ENCODE results near the gene MUC2. TPM values are rescaled to one million over a fixed set of nuclear protein-coding genes. Genes with fewer than 3 reads are reported as not detected.

The MUC2 gene
- total RNA-seq, 1 experiment from 2014 or later: not detected

DNA sequence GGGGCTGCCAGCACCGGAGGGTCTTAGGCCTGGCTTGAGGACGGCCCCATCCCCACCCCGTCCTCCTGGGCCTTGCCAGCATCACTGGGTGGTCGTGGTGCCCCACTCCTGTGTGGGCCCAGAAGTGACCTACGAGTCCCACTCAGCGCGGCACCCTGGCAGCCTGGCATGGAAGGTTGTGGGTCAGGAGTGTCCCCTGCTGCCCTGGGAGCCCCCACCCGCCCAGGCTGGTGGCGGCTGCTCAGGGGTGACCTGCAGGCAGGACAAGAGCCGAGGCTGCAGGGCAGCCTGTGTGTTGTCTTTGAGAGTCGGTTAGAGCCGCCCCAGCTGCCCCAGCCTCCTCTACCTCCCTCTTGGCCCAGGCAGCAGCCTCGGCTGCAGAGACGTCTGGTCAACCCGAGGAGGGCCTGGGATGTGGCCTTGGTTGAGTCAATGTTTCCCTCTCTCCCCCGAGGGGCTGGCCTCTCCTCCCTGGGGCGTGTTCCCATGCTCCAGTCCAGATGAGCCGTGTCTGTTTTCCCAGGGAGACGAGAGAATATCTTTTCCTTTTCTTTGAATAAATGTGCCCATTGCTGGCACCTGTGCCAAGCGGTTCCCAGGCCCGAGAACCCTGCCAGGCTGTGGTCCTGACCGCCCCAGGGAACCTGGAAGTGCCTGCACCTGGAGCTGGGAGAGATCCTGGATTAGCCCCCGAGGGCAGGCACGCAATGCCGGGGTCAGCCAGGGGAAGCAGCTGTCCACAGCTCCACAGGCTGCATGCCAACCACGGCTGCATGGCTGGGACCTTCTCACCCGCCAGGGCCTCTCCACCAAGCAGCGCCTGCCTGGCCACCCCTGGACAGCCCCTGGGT, 47.4 kb downstream of the MUC2 start:
- no peak for DNase-seq (ENCODE audit: low read depth)

DNA sequence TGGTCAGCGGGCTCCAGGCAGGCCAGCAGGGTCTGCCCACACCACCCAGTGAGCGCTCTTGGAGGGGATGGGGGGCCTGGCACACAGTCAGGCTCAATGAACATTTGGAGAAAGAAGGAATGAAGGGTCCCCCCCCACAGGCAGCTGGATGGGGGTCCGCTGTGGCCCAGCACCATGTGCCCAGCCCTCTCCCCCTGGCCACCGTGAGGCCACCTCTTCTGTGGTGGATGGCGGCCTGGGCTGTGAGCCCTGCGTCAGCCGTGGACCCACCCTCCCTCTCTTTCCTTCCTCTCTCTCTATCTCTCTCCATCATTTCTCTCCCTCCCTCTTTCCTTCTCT, 48.0 kb downstream of the MUC2 start:
- DNase-seq (ENCODE audit: low read depth): no peak

DNA sequence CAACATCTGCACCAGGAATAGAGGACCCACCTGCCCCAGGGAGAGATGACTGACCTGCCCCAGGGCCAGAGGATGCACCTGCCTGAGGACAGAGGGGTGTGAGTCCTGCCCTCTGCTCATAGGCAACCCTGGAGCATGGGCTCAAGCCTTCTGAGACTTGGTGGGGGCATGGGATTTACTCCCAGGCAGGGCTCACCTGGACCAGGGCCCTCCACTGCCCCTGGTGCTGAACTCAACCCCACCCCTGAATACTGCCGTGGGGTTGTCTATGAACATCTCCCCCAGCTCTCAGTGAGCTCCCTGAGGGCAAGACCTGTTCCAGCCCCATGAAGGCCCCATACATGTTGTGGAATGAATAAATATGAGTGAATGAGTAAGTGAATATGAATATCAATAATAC, 49.3 kb downstream of the MUC2 start:
- no peak for DNase-seq (ENCODE audit: low read depth)

Other genes with a start within 250 kb of the MUC2 start
- gene CRACR2B, start 247.0 kb upstream of the MUC2 start, total RNA-seq (2014; rRNA removed; shearing (Covaris generic)): 5.3 and 9.0 TPM in 2 replicates
- 246 and 253 TPM in 2 replicates for gene CD151, start 241.9 kb upstream of the MUC2 start, total RNA-seq (2014; rRNA removed; shearing (Covaris generic))
- 75.7 and 113 TPM in 2 replicates for gene POLR2L, start 232.3 kb upstream of the MUC2 start, total RNA-seq (2014; rRNA removed; shearing (Covaris generic))
- gene TSPAN4, start 232.0 kb upstream of the MUC2 start, total RNA-seq (2014; rRNA removed; shearing (Covaris generic)): 29.3 and 37.3 TPM in 2 replicates
- 38.5 TPM in 2 replicates for gene CHID1, start 164.1 kb upstream of the MUC2 start, total RNA-seq (2014; rRNA removed; shearing (Covaris generic))
- gene AP2A2, start 149.0 kb upstream of the MUC2 start, total RNA-seq (2014; rRNA removed; shearing (Covaris generic)): 14.3 and 15.8 TPM in 2 replicates
- not detected in 2 replicates for gene MUC6, start 38.2 kb upstream of the MUC2 start, total RNA-seq (2014; rRNA removed; shearing (Covaris generic))
- gene MUC5AC, start 83.1 kb downstream of the MUC2 start, total RNA-seq (2014; rRNA removed; shearing (Covaris generic)): not detected in 2 replicates
- not detected in 2 replicates for gene MUC5B, start 148.2 kb downstream of the MUC2 start, total RNA-seq (2014; rRNA removed; shearing (Covaris generic))
- gene TOLLIP, start 234.8 kb downstream of the MUC2 start, total RNA-seq (2014; rRNA removed; shearing (Covaris generic)): 7.6 and 16.3 TPM in 2 replicates